Nephron (organoid): Measurements from ENCODE around the gene ISCU.

Experiments
- H3K27ac Mint-ChIP-seq, 3 experiments: 2 replicates each; pipeline ENCODE4 v1.8.0; 2020; ENCODE audit warnings: mixed read lengths in 3 of 3, mild to moderate bottlenecking in 2 of 3, moderate library complexity in 1 of 3
- H3K27me3 Mint-ChIP-seq: 2 replicates; pipeline ENCODE4 v1.8.0; 2021; ENCODE audit warnings: low read depth, mild to moderate bottlenecking, moderate library complexity, mixed read lengths
- H3K36me3 Mint-ChIP-seq: 2 replicates; pipeline ENCODE4 v1.8.0; 2020; ENCODE audit warnings: low read depth, mixed read lengths
- H3K4me1 Mint-ChIP-seq: 2 replicates; pipeline ENCODE4 v1.8.0; 2020; ENCODE audit warnings: mixed read lengths
- H3K4me3 Mint-ChIP-seq, 3 experiments: 2 replicates each; pipeline ENCODE4 v1.8.0; 2020; ENCODE audit warnings: mild to moderate bottlenecking in 3 of 3, mixed read lengths in 3 of 3, moderate library complexity in 2 of 3
- H3K9me3 Mint-ChIP-seq: 2 replicates; pipeline ENCODE4 v1.8.0; 2020; ENCODE audit warnings: mixed read lengths
- TF ChIP-seq, protein P1 (sequence below), 3 experiments: fragments of 200-600 bp; sonication (generic); IDR thresholded peaks; one replicate each; pipeline ENCODE4 v1.5.0; 2021; ENCODE audit warnings: antibody characterized with exemption in 3 of 3; ENCODE audit not compliant: unreplicated experiment in 3 of 3

The ISCU gene

DNA sequence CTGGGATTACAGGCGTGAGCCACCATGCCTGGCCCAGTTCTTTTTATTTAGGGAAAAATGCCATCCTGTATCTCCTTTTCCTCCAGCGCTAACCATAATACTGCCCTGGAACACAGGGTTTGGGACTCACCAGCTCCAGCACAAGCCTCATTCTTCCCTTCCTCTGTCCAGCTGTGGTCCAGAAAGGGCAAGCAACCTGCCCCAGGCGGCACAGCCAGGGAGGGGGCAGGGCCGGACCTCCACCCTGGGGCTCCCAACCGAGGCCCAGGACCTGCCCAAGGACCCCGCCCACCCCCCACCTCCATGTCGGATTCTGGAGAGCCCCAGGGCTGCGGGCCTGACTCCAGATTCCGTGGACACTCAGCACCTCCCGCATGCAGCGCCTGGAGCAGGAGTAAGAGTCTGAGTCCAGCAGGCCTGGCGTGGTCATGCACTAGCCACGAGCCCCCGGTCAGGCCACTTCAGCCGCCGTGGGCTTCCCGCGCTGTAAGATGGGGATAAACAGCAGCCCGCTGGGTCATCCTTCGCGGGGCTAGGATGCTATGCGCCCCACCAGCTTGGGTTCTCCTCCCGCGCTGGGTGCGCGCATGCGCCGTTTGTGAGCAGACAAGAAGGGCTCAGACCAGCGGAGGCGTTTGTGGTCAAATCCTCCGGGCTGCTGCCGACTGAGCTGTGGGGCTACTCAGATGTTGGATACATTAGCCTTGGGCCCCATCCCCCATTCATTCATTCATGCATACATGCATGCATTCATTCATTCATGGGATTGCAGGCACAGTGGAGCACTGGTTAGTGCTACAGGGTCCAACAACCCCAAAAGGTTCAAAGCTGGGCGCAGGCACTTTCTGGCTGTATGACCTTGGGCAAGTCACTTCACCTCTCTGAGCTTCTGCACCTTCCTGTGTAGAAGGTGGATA, 19.2 kb downstream of the ISCU start:
- TF ChIP-seq, protein P1, sequence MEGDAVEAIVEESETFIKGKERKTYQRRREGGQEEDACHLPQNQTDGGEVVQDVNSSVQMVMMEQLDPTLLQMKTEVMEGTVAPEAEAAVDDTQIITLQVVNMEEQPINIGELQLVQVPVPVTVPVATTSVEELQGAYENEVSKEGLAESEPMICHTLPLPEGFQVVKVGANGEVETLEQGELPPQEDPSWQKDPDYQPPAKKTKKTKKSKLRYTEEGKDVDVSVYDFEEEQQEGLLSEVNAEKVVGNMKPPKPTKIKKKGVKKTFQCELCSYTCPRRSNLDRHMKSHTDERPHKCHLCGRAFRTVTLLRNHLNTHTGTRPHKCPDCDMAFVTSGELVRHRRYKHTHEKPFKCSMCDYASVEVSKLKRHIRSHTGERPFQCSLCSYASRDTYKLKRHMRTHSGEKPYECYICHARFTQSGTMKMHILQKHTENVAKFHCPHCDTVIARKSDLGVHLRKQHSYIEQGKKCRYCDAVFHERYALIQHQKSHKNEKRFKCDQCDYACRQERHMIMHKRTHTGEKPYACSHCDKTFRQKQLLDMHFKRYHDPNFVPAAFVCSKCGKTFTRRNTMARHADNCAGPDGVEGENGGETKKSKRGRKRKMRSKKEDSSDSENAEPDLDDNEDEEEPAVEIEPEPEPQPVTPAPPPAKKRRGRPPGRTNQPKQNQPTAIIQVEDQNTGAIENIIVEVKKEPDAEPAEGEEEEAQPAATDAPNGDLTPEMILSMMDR (IDR thresholded peaks at IDR 0.05; ENCODE audit: unreplicated experiment in 3 of 3): no peak
- peaks cover 64% of the 10 kb centered on the region for H3K4me1 Mint-ChIP-seq
- H3K36me3 Mint-ChIP-seq: no peaks in the 10 kb centered on the region
- peak overlapping the region in 1 of 3 experiments; percentile 96 for H3K27ac Mint-ChIP-seq
- H3K27me3 Mint-ChIP-seq: no peaks in the 10 kb centered on the region
- no peaks in the 10 kb centered on the region for H3K9me3 Mint-ChIP-seq
- no peak overlapping the region for H3K4me3 Mint-ChIP-seq

- H3K4me3 Mint-ChIP-seq: no peak overlapping the region
- no peaks in the 10 kb centered on the region for H3K27me3 Mint-ChIP-seq
- H3K4me1 Mint-ChIP-seq: peaks cover 61% of the 10 kb centered on the region
- H3K9me3 Mint-ChIP-seq: no peaks in the 10 kb centered on the region
- peak overlapping the region; percentile 67 to 87 (median 77) for H3K27ac Mint-ChIP-seq
- no peaks in the 10 kb centered on the region for H3K36me3 Mint-ChIP-seq
- TF ChIP-seq, protein P1 (IDR thresholded peaks at IDR 0.05; ENCODE audit: unreplicated experiment in 3 of 3): no peak
Measured at GRCh38 chr12:108582509-108582908, 20.1 kb downstream of the ISCU start.

- Mint-ChIP-seq H3K9me3 (no peaks in the 10 kb centered on the region), H3K27me3 (no peaks in the 10 kb centered on the region), H3K4me3 (peak overlapping the region in 1 of 3 experiments; percentile 54), H3K4me1 (peaks cover 66% of the 10 kb centered on the region), H3K27ac (peak overlapping the region; percentile 67 to 87 (median 77)), H3K36me3 (no peaks in the 10 kb centered on the region)
- TF ChIP-seq, protein P1 (IDR thresholded peaks at IDR 0.05; ENCODE audit: unreplicated experiment in 3 of 3): no peak
Measured at GRCh38 chr12:108582978-108583770, 20.8 kb downstream of the ISCU start.

GRCh38 chr12:108583991-108584390, 21.6 kb downstream of the ISCU start:
- Mint-ChIP-seq H3K4me1 (peaks cover 66% of the 10 kb centered on the region), H3K4me3 (no peak overlapping the region), H3K27ac (peak overlapping the region; percentile 67 to 87 (median 77)), H3K27me3 (no peaks in the 10 kb centered on the region), H3K9me3 (no peaks in the 10 kb centered on the region), H3K36me3 (no peaks in the 10 kb centered on the region)
- TF ChIP-seq, protein P1 (IDR thresholded peaks at IDR 0.05; ENCODE audit: unreplicated experiment in 3 of 3): no peak

GRCh38 chr12:108584456-108585065, 22.2 kb downstream of the ISCU start:
- Mint-ChIP-seq H3K27ac (peak overlapping the region; percentile 67 to 87 (median 77)), H3K4me1 (peaks cover 66% of the 10 kb centered on the region), H3K9me3 (no peaks in the 10 kb centered on the region), H3K36me3 (no peaks in the 10 kb centered on the region), H3K4me3 (peak overlapping the region in 1 of 3 experiments; percentile 22), H3K27me3 (no peaks in the 10 kb centered on the region)
- TF ChIP-seq, protein P1 (IDR thresholded peaks at IDR 0.05; ENCODE audit: unreplicated experiment in 3 of 3): no peak
